OCI-LY3 (cell line): ENCODE data around the gene CNTNAP4.

Source experiments
- H2AFZ ChIP-seq: fragments of 200-600, 300-600 bp; shearing (Covaris generic); 2 replicates; pipeline ENCODE4 v1.6.0; 2014; ENCODE audit warnings: antibody characterized with exemption, low read depth, low read length
- H3K27ac ChIP-seq: fragments of 200-600, 300-600 bp; sonication (generic); 2 replicates; pipeline ENCODE4 v1.5.1; 2014; ENCODE audit warnings: mild to moderate bottlenecking, low read length, moderate library complexity, mixed read lengths
- H3K27me3 ChIP-seq: fragments of 200-600, 300-600 bp; sonication (generic); 2 replicates; pipeline ENCODE4 v1.6.1; 2014; ENCODE audit warnings: low read depth, low read length, mixed read lengths
- H3K36me3 ChIP-seq: fragments of 200-600, 300-600 bp; sonication (generic); replicated peaks from 2 replicates; pipeline ENCODE3; 2014; ENCODE audit warnings: low read depth, low read length, mixed read lengths
- H3K4me1 ChIP-seq: fragments of 300-600, 200-600 bp; sonication (generic); 2 replicates; pipeline ENCODE4 v1.6.1; 2014; ENCODE audit warnings: low read length, mixed read lengths
- H3K4me2 ChIP-seq: fragments of 200-600, 300-600 bp; sonication (generic); 2 replicates; pipeline ENCODE4 v1.6.1; 2014; ENCODE audit warnings: low read length, mixed read lengths
- H3K4me3 ChIP-seq: fragments of 300-600, 200-600 bp; sonication (generic); 2 replicates; pipeline ENCODE4 v1.5.1; 2014; ENCODE audit warnings: antibody characterized with exemption, mild to moderate bottlenecking, low read length, moderate library complexity
- H3K79me2 ChIP-seq: fragments of 300-600, 200-600 bp; shearing (Covaris generic); 2 replicates; pipeline ENCODE4 v1.6.1; 2014; ENCODE audit warnings: mild to moderate bottlenecking, low read length, mixed read lengths
- H3K9ac ChIP-seq: fragments of 300-600, 200-600 bp; shearing (Covaris generic); 2 replicates; pipeline ENCODE4 v1.6.0; 2014; ENCODE audit warnings: mild to moderate bottlenecking, low read length, moderate library complexity
- H3K9me3 ChIP-seq: fragments of 200-600, 300-600 bp; shearing (Covaris generic); 2 replicates; pipeline ENCODE4 v1.6.1; 2014; ENCODE audit warnings: low read length, mixed read lengths; ENCODE audit not compliant: insufficient read depth
- H4K20me1 ChIP-seq: fragments of 200-600, 300-600 bp; sonication (generic); 2 replicates; pipeline ENCODE4 v1.6.1; 2016; ENCODE audit warnings: low read length, mixed read lengths; ENCODE audit not compliant: insufficient read depth
- CTCF ChIP-seq: fragments of 200-600, 300-600 bp; sonication (generic); IDR thresholded peaks from 2 replicates; pipeline ENCODE4 v1.5.1; 2014; ENCODE audit warnings: antibody characterized with exemption, low read length, low read depth
- EZH2phosphoT487 ChIP-seq: fragments of 200-600 bp; shearing (Covaris generic); IDR thresholded peaks from 2 replicates; pipeline ENCODE4 v1.6.1; 2018; ENCODE audit warnings: antibody characterized with exemption, mixed run types, low read depth

Gene CNTNAP4

GRCh38 chr16:76376988-76377387, 99.8 kb downstream of the CNTNAP4 start:
- H3K4me1 ChIP-seq, result no peaks in the 10 kb centered on the region
- TF ChIP-seq CTCF (no peak), EZH2phosphoT487 (no peak)
- no peak overlapping the region for H2AFZ ChIP-seq
- H3K4me2 ChIP-seq, result no peak overlapping the region
- H3K79me2 ChIP-seq, result no peaks in the 10 kb centered on the region
- no peak overlapping the region for H3K4me3 ChIP-seq
- H4K20me1 ChIP-seq, result no peaks in the 10 kb centered on the region; the same call in 1 of the 2 replicates
- no peak overlapping the region for H3K9ac ChIP-seq
- H3K27me3 ChIP-seq, result no peaks in the 10 kb centered on the region
- no peaks in the 10 kb centered on the region for H3K36me3 ChIP-seq
- H3K9me3 ChIP-seq, result no peaks in the 10 kb centered on the region
- no peak overlapping the region for H3K27ac ChIP-seq

GRCh38 chr16:76378020-76378419, 100.8 kb downstream of the CNTNAP4 start:
- Histone ChIP-seq H3K27me3 (no peaks in the 10 kb centered on the region), H3K9me3 (no peaks in the 10 kb centered on the region), H3K79me2 (no peaks in the 10 kb centered on the region), H2AFZ (no peak overlapping the region), H3K27ac (no peak overlapping the region), H3K36me3 (no peaks in the 10 kb centered on the region), H3K4me1 (no peaks in the 10 kb centered on the region), H3K9ac (no peak overlapping the region), H3K4me2 (no peak overlapping the region), H4K20me1 (no peaks in the 10 kb centered on the region; the same call in 1 of the 2 replicates), H3K4me3 (no peak overlapping the region)
- no peak for TF ChIP-seq EZH2phosphoT487
- TF ChIP-seq CTCF, result no peak

GRCh38 chr16:76381096-76381495, 103.9 kb downstream of the CNTNAP4 start:
- no peak for TF ChIP-seq CTCF
- no peak for TF ChIP-seq EZH2phosphoT487
- Histone ChIP-seq H3K4me2 (no peak overlapping the region), H3K79me2 (no peaks in the 10 kb centered on the region)

GRCh38 chr16:76385601-76386230, 108.5 kb downstream of the CNTNAP4 start:
- H3K36me3 ChIP-seq, result no peaks in the 10 kb centered on the region
- H4K20me1 ChIP-seq, result peaks cover 6% of the 10 kb centered on the region; the same call in 1 of the 2 replicates
- H3K79me2 ChIP-seq, result no peaks in the 10 kb centered on the region
- no peak overlapping the region for H3K9ac ChIP-seq
- no peak overlapping the region for H3K4me3 ChIP-seq
- no peak overlapping the region for H2AFZ ChIP-seq
- no peak overlapping the region for H3K4me2 ChIP-seq
- TF ChIP-seq EZH2phosphoT487, result no peak
- no peak for TF ChIP-seq CTCF
- H3K27ac ChIP-seq, result no peak overlapping the region
- H3K4me1 ChIP-seq, result peaks cover 15% of the 10 kb centered on the region
- no peaks in the 10 kb centered on the region for H3K9me3 ChIP-seq
- no peaks in the 10 kb centered on the region for H3K27me3 ChIP-seq

More at GRCh38 chr16:76381096-76381495, 103.9 kb downstream of the CNTNAP4 start:
- no peaks in the 10 kb centered on the region for H3K9me3 ChIP-seq
- H3K4me1 ChIP-seq, result no peaks in the 10 kb centered on the region
- H3K36me3 ChIP-seq, result no peaks in the 10 kb centered on the region
- no peak overlapping the region for H2AFZ ChIP-seq
- H3K9ac ChIP-seq, result no peak overlapping the region
- H3K27ac ChIP-seq, result no peak overlapping the region
- no peak overlapping the region for H3K4me3 ChIP-seq
- no peaks in the 10 kb centered on the region; the same call in 1 of the 2 replicates for H4K20me1 ChIP-seq
- no peaks in the 10 kb centered on the region for H3K27me3 ChIP-seq
